MM.1S (cell line): ENCODE data around the gene FADS1.

ENCODE experiments used
- CTCF ChIP-seq: fragments of 300-600 bp; sonication (generic); IDR thresholded peaks from 2 replicates; pipeline ENCODE4 v1.5.1; 2016; ENCODE audit warnings: antibody characterized with exemption, low read length, mixed read lengths
- EZH2 ChIP-seq: fragments of 300-600 bp; sonication (generic); optimal IDR thresholded peaks from 2 replicates; pipeline ENCODE3; 2017; ENCODE audit warnings: low read depth, mild to moderate bottlenecking, antibody characterized with exemption, low read length, mixed read lengths
- EZH2phosphoT487 ChIP-seq: fragments of 300-600 bp; sonication (generic); IDR thresholded peaks from 2 replicates; pipeline ENCODE4 v1.6.1; 2018; ENCODE audit warnings: antibody characterized with exemption, low read length

- TF ChIP-seq CTCF (no peak), EZH2 (no peak), EZH2phosphoT487 (no peak)
Measured at GRCh38 chr11:61817471-61818202, 834 bp upstream of the FADS1 start.
